Measurements from ENCODE around the gene WDR18. TPM values are rescaled to one million over a fixed set of nuclear protein-coding genes. Genes with fewer than 3 reads are reported as not detected.

The WDR18 gene
- polyA plus RNA-seq, 1 donor (not counting 4 experiments of a cell fraction or from before 2014, with no cell fraction given): 26.3 TPM

- Histone ChIP-seq H3K4me3 (ENCODE audit: control insufficient read depth in 2 of 3, extremely low read depth in 1 of 3, insufficient read depth in 2 of 3, low read depth in 1 of 3, low read length in 3 of 3) (no peak overlapping the region), H4K20me1 (ENCODE audit: control insufficient read depth, extremely low read depth, insufficient read depth, low read length) (no peaks in the 10 kb centered on the region), H3K9me1 (ENCODE audit: control insufficient read depth, extremely low read depth, insufficient read depth, low read length) (no peaks in the 10 kb centered on the region), H3K36me3 (ENCODE audit: control insufficient read depth in 2 of 2, extremely low read depth in 1 of 2, insufficient read depth in 2 of 2, low read length in 2 of 2) (peaks cover 24% of the 10 kb centered on the region in 2 experiments), H3K4me1 (ENCODE audit: control insufficient read depth, extremely low read depth, insufficient read depth, low read length) (peaks cover under 1% of the 10 kb centered on the region), H3K79me2 (ENCODE audit: control insufficient read depth, insufficient read depth, low read length) (peaks cover under 1% of the 10 kb centered on the region), H3K9me3 (ENCODE audit: control insufficient read depth, low read depth, low read length) (no peaks in the 10 kb centered on the region), H3K27me3 (ENCODE audit: control insufficient read depth, extremely low read depth, insufficient read depth, low read length) (peaks cover 4% of the 10 kb centered on the region), H3K27ac (ENCODE audit: control insufficient read depth, insufficient read depth, low read length) (no peak overlapping the region), H3K4me2 (ENCODE audit: control insufficient read depth, extremely low read depth, insufficient read depth, low read depth, low read length) (no peak overlapping the region), H2AFZ (ENCODE audit: control insufficient read depth, low read length) (no peak overlapping the region), H3K9ac (ENCODE audit: control insufficient read depth, extremely low read depth, insufficient read depth, low read length) (no peak overlapping the region)
- DNase-seq (ENCODE audit: low read depth, low spot score): no peak
- dilution Hi-C loops (cut with MboI; ENCODE audit: extremely low pct_ligation_motif_present, low sequenced_read_pairs): no loop called here
- TF ChIP-seq EZH2 (IDR thresholded peaks at IDR 0.05; ENCODE audit: low read length): no peak
- TF ChIP-seq, protein P1, sequence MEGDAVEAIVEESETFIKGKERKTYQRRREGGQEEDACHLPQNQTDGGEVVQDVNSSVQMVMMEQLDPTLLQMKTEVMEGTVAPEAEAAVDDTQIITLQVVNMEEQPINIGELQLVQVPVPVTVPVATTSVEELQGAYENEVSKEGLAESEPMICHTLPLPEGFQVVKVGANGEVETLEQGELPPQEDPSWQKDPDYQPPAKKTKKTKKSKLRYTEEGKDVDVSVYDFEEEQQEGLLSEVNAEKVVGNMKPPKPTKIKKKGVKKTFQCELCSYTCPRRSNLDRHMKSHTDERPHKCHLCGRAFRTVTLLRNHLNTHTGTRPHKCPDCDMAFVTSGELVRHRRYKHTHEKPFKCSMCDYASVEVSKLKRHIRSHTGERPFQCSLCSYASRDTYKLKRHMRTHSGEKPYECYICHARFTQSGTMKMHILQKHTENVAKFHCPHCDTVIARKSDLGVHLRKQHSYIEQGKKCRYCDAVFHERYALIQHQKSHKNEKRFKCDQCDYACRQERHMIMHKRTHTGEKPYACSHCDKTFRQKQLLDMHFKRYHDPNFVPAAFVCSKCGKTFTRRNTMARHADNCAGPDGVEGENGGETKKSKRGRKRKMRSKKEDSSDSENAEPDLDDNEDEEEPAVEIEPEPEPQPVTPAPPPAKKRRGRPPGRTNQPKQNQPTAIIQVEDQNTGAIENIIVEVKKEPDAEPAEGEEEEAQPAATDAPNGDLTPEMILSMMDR (optimal IDR thresholded peaks at IDR 0.05 in 1 of 3, IDR thresholded peaks at IDR 0.05 in 1 of 3, conservative IDR thresholded peaks at IDR 0.05 in 1 of 3; ENCODE audit: extremely low read depth in 1 of 3, insufficient read depth in 2 of 3, low read length in 3 of 3): no peak
- FAIRE-seq: no peak
Measured at GRCh38 chr19:990746-991145, 6.6 kb downstream of the WDR18 start.

GRCh38 chr19:991174-991931 lies 7.2 kb downstream of the WDR18 start:
- H3K9me3 ChIP-seq (ENCODE audit: control insufficient read depth, low read depth, low read length): no peaks in the 10 kb centered on the region
- no peak for DNase-seq (ENCODE audit: low read depth, low spot score)
- H3K79me2 ChIP-seq (ENCODE audit: control insufficient read depth, insufficient read depth, low read length): no peaks in the 10 kb centered on the region
- peaks cover 21 to 24% of the 10 kb centered on the region in 2 experiments for H3K36me3 ChIP-seq (ENCODE audit: control insufficient read depth in 2 of 2, extremely low read depth in 1 of 2, insufficient read depth in 2 of 2, low read length in 2 of 2)
- no peak overlapping the region for H3K4me3 ChIP-seq (ENCODE audit: control insufficient read depth in 2 of 3, extremely low read depth in 1 of 3, insufficient read depth in 2 of 3, low read depth in 1 of 3, low read length in 3 of 3)
- no peaks in the 10 kb centered on the region for H3K9me1 ChIP-seq (ENCODE audit: control insufficient read depth, extremely low read depth, insufficient read depth, low read length)
- H3K27me3 ChIP-seq (ENCODE audit: control insufficient read depth, extremely low read depth, insufficient read depth, low read length): peaks cover 9% of the 10 kb centered on the region
- peaks cover 7% of the 10 kb centered on the region for H3K4me1 ChIP-seq (ENCODE audit: control insufficient read depth, extremely low read depth, insufficient read depth, low read length)
- dilution Hi-C loops (cut with MboI; ENCODE audit: extremely low pct_ligation_motif_present, low sequenced_read_pairs): no loop called here
- TF ChIP-seq, protein P1 (optimal IDR thresholded peaks at IDR 0.05 in 1 of 3, IDR thresholded peaks at IDR 0.05 in 1 of 3, conservative IDR thresholded peaks at IDR 0.05 in 1 of 3; ENCODE audit: extremely low read depth in 1 of 3, insufficient read depth in 2 of 3, low read length in 3 of 3): no peak
- no peak for TF ChIP-seq EZH2 (IDR thresholded peaks at IDR 0.05; ENCODE audit: low read length)
- no peak for FAIRE-seq
- no peak overlapping the region for H3K27ac ChIP-seq (ENCODE audit: control insufficient read depth, insufficient read depth, low read length)
- no peak overlapping the region for H3K4me2 ChIP-seq (ENCODE audit: control insufficient read depth, extremely low read depth, insufficient read depth, low read depth, low read length)
- no peaks in the 10 kb centered on the region for H4K20me1 ChIP-seq (ENCODE audit: control insufficient read depth, extremely low read depth, insufficient read depth, low read length)
- no peak overlapping the region for H2AFZ ChIP-seq (ENCODE audit: control insufficient read depth, low read length)
- H3K9ac ChIP-seq (ENCODE audit: control insufficient read depth, extremely low read depth, insufficient read depth, low read length): no peak overlapping the region

Data from keratinocyte (primary cell).